22Rv1 (cell line): Measurements from ENCODE around the gene YWHAB.

Experiments
- ZFX ChIP-seq: fragments of 450-650 bp; IDR thresholded peaks from 2 replicates; pipeline ENCODE4 v1.6.1; 2017; ENCODE audit warnings: antibody characterized with exemption, borderline replicate concordance
- TF ChIP-seq, protein P1 (sequence below): fragments of 450-650 bp; IDR thresholded peaks from 2 replicates; pipeline ENCODE4 v1.5.1; 2017; ENCODE audit warnings: mild to moderate bottlenecking

GRCh38 chr20:44894959-44895358, 9.5 kb downstream of the YWHAB start:
- TF ChIP-seq, protein P1, sequence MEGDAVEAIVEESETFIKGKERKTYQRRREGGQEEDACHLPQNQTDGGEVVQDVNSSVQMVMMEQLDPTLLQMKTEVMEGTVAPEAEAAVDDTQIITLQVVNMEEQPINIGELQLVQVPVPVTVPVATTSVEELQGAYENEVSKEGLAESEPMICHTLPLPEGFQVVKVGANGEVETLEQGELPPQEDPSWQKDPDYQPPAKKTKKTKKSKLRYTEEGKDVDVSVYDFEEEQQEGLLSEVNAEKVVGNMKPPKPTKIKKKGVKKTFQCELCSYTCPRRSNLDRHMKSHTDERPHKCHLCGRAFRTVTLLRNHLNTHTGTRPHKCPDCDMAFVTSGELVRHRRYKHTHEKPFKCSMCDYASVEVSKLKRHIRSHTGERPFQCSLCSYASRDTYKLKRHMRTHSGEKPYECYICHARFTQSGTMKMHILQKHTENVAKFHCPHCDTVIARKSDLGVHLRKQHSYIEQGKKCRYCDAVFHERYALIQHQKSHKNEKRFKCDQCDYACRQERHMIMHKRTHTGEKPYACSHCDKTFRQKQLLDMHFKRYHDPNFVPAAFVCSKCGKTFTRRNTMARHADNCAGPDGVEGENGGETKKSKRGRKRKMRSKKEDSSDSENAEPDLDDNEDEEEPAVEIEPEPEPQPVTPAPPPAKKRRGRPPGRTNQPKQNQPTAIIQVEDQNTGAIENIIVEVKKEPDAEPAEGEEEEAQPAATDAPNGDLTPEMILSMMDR: no peak
- no peak for TF ChIP-seq ZFX
